Measurements from ENCODE around the gene PCIF1. TPM values are rescaled to one million over a fixed set of nuclear protein-coding genes. Genes with fewer than 3 reads are reported as not detected.
"Not testable (repeated sequence)": the region's sequence is repeated elsewhere in the genome, so short reads cannot be mapped to it uniquely, and the experiment has no call there.

PCIF1 gene
- total RNA-seq, 1 experiment from 2014 or later = 18.4 TPM

GRCh38 chr20:45926731-45927070 is 7.8 kb upstream of the PCIF1 start:
- Histone ChIP-seq H3K9me3 (ENCODE audit: low read length) (no peaks in the 10 kb centered on the region), H3K27ac (ENCODE audit: low read length) (no peak overlapping the region), H3K27me3 (ENCODE audit: low read length) (no peaks in the 10 kb centered on the region), H3K4me2 (ENCODE audit: low read length) (no peak overlapping the region), H3K9ac (ENCODE audit: low read length) (no peak overlapping the region), H3K79me2 (ENCODE audit: low read length) (no peaks in the 10 kb centered on the region), H3K4me1 (ENCODE audit: insufficient read depth, low read length) (peaks cover 4% of the 10 kb centered on the region), H3K4me3 (ENCODE audit: low read length) (no peak overlapping the region), H2AFZ (ENCODE audit: low read length) (no peak overlapping the region), H3K9me2 (replicated peaks; ENCODE audit: low read length) (no peaks in the 10 kb centered on the region), H3K36me3 (ENCODE audit: low read depth, low read length) (no peaks in the 10 kb centered on the region), H3F3A (ENCODE audit: low read length, unreplicated experiment) (no peaks in the 10 kb centered on the region), H4K20me1 (ENCODE audit: low read length) (no peaks in the 10 kb centered on the region)
- CTCF ChIA-PET = no interaction called here
- intact Hi-C loops (cut with micrococcal nuclease) = no loop called here
- POLR2A ChIA-PET (ENCODE audit: unreplicated experiment) = no interaction called here
- no peak for DNase-seq
- TF ChIP-seq CTCF (conservative IDR thresholded peaks at IDR 0.05; ENCODE audit: low read depth, low read length) = no peak
- TF ChIP-seq EZH2 (IDR thresholded peaks at IDR 0.05; ENCODE audit: low read length, unreplicated experiment) = no peak
- no peak for TF ChIP-seq EZH2phosphoT487 (IDR thresholded peaks at IDR 0.05; ENCODE audit: borderline replicate concordance, low read length)
- no peak for ATAC-seq
- BruUV-seq (replicated peaks) = no TSS peak

GRCh38 chr20:45927071-45927878 is 7.2 kb upstream of the PCIF1 start:
- Histone ChIP-seq H3K9ac (ENCODE audit: low read length) (no peak overlapping the region), H3K4me2 (ENCODE audit: low read length) (no peak overlapping the region), H3K4me1 (ENCODE audit: insufficient read depth, low read length) (no peaks in the 10 kb centered on the region), H3K36me3 (ENCODE audit: low read depth, low read length) (no peaks in the 10 kb centered on the region), H3F3A (ENCODE audit: low read length, unreplicated experiment) (no peaks in the 10 kb centered on the region), H3K27ac (ENCODE audit: low read length) (no peak overlapping the region), H3K9me3 (ENCODE audit: low read length) (no peaks in the 10 kb centered on the region), H3K9me2 (replicated peaks; ENCODE audit: low read length) (no peaks in the 10 kb centered on the region), H4K20me1 (ENCODE audit: low read length) (no peaks in the 10 kb centered on the region), H3K4me3 (ENCODE audit: low read length) (no peak overlapping the region), H2AFZ (ENCODE audit: low read length) (no peak overlapping the region), H3K27me3 (ENCODE audit: low read length) (no peaks in the 10 kb centered on the region), H3K79me2 (ENCODE audit: low read length) (no peaks in the 10 kb centered on the region)
- no peak for ATAC-seq
- intact Hi-C loops (cut with micrococcal nuclease) = no loop called here
- no TSS peak for BruUV-seq (replicated peaks)
- ChIA-PET CTCF (no interaction called here), POLR2A (ENCODE audit: unreplicated experiment) (no interaction called here)
- no peak for DNase-seq
- TF ChIP-seq EZH2 (IDR thresholded peaks at IDR 0.05; ENCODE audit: low read length, unreplicated experiment) (no peak), CTCF (conservative IDR thresholded peaks at IDR 0.05; ENCODE audit: low read depth, low read length) (no peak), EZH2phosphoT487 (IDR thresholded peaks at IDR 0.05; ENCODE audit: borderline replicate concordance, low read length) (no peak)

- H4K20me1 ChIP-seq (ENCODE audit: low read length); H3K36me3 ChIP-seq (ENCODE audit: low read depth, low read length); DNase-seq; H2AFZ ChIP-seq (ENCODE audit: low read length); H3K4me2 ChIP-seq (ENCODE audit: low read length); CTCF ChIA-PET; H3K9ac ChIP-seq (ENCODE audit: low read length); H3F3A ChIP-seq (ENCODE audit: low read length, unreplicated experiment); H3K27ac ChIP-seq (ENCODE audit: low read length); H3K9me2 ChIP-seq (replicated peaks; ENCODE audit: low read length); H3K9me3 ChIP-seq (ENCODE audit: low read length); H3K4me1 ChIP-seq (ENCODE audit: insufficient read depth, low read length); BruUV-seq (replicated peaks); POLR2A ChIA-PET (ENCODE audit: unreplicated experiment); H3K4me3 ChIP-seq (ENCODE audit: low read length); ATAC-seq; H3K27me3 ChIP-seq (ENCODE audit: low read length): not testable (repeated sequence)
- intact Hi-C loops (cut with micrococcal nuclease) = loop anchor here (10.0 kb wide), 2 partner anchors 117 to 517 kb away; partner anchors contain the start of genes PIGT and UBE2C
- peaks cover 29% of the 10 kb centered on the region for H3K79me2 ChIP-seq (ENCODE audit: low read length)
Measured at GRCh38 chr20:45931680-45932079, 2.8 kb upstream of the PCIF1 start.

Data from PC-3 (cell line).